Cardiac muscle cell (in vitro differentiated cells and primary cell): ENCODE measurements around the gene CPNE9. TPM values are rescaled to one million over a fixed set of nuclear protein-coding genes. Genes with fewer than 3 reads are reported as not detected.

Source experiments
- DNase-seq, 2 donors: peaks; one replicate each; pipeline versions ENCODE4 v3.0.0 to v3.0.0-alpha.2; 2010 to 2017; ENCODE audit warnings: low read depth in 1 of 2, low spot score in 1 of 2
- H3K27ac ChIP-seq: fragments of 200-600 bp; sonication (generic); 2 replicates; pipeline ENCODE4 v1.5.1; 2016
- H3K27me3 ChIP-seq: fragments of 200-600 bp; sonication (generic); 2 replicates; pipeline ENCODE4 v1.6.0; 2016; ENCODE audit warnings: control low read depth
- H3K36me3 ChIP-seq: fragments of 200-600 bp; sonication (generic); 2 replicates; pipeline ENCODE4 v1.5.1; 2016; ENCODE audit warnings: control low read depth
- H3K4me1 ChIP-seq: fragments of 200-600 bp; sonication (generic); 2 replicates; pipeline ENCODE4 v1.8.1; 2017; ENCODE audit warnings: low read depth, mild to moderate bottlenecking, mixed run types
- H3K4me3 ChIP-seq: fragments of 200-600 bp; sonication (generic); 2 replicates; pipeline ENCODE4 v1.5.1; 2016; ENCODE audit warnings: mild to moderate bottlenecking
- H3K9me3 ChIP-seq: fragments of 200-600 bp; sonication (generic); 2 replicates; pipeline ENCODE4 v1.5.1; 2017; ENCODE audit warnings: low read depth, mild to moderate bottlenecking, control low read depth
- CTCF ChIP-seq: IDR thresholded peaks from 2 replicates; pipeline ENCODE4 v1.5.1; 2012; ENCODE audit warnings: low read depth, mild to moderate bottlenecking, low read length
- polyA plus RNA-seq: library from polyadenylated mRNA; unstranded; fragments of >200 nt; fragmentation: Nextera tagmentation; extraction: Ambion mirVana; gene quantifications from 2 replicates; pipeline ENCODE4 v1.2.1, GENCODE V29; 2016
- total RNA-seq: library from RNA; depleted of rRNA; stranded (reverse); fragments of >200 nt; gene quantifications from 2 replicates; pipeline ENCODE4 v1.2.3, GENCODE V29; 2016

CPNE9 gene, protein sequence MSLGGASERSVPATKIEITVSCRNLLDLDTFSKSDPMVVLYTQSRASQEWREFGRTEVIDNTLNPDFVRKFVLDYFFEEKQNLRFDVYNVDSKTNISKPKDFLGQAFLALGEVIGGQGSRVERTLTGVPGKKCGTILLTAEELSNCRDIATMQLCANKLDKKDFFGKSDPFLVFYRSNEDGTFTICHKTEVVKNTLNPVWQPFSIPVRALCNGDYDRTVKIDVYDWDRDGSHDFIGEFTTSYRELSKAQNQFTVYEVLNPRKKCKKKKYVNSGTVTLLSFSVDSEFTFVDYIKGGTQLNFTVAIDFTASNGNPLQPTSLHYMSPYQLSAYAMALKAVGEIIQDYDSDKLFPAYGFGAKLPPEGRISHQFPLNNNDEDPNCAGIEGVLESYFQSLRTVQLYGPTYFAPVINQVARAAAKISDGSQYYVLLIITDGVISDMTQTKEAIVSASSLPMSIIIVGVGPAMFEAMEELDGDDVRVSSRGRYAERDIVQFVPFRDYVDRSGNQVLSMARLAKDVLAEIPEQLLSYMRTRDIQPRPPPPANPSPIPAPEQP
- total RNA-seq (not detected in 2 replicates), polyA plus RNA-seq (0.06 TPM in 1 of 2 replicates, not detected in the other)

DNA sequence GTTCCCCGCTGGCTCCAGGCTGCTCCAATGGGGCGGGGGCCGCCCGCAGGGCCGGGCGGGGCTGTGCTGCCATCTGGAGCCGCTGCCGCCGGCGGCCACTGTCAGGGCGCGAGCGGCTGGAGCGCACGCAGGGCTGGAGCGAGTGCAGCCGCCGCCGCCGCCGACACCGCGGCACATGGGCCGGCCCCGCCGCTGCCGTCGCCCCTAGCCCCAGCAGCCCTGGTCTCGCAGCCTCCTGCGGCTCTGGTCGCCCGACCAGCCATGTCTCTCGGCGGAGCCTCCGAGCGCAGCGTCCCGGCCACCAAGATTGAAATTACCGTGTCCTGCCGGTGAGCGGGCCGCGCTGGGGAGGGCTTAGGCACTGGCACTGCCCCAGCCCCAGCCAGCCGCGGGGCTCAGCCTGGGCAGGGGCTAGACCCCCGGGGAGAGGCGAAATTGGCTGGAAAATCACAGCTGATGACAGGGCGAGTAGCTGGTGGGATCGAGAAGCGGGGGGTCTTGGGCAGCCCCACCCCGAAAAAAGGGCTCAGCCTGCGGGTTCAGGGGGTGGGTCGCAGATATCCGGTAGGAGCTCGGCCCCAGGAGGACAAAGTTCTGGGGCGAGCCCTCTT, at the start of gene CPNE9:
Gene CPNE9 (plus strand): TSS at position 98 of the 611 bp plus-strand sequence. CDS start 164 bp downstream, at position 262.
- peak in 1 of 2 donors; percentile 20 for DNase-seq
- H3K9me3 ChIP-seq, result no peaks in the 10 kb centered on the region
- H3K27ac ChIP-seq, result no peak within 1 kb of the TSS
- peak within 1 kb of the TSS; percentile 26 for H3K4me3 ChIP-seq
- peaks cover 4% of the 10 kb centered on the region for H3K4me1 ChIP-seq
- H3K36me3 ChIP-seq, result no peaks in the 10 kb centered on the region
- no peak for TF ChIP-seq CTCF
- peaks cover 24% of the 10 kb centered on the region for H3K27me3 ChIP-seq

- Histone ChIP-seq H3K27me3 (no peaks in the 10 kb centered on the region), H3K36me3 (peaks cover 22% of the 10 kb centered on the region), H3K4me1 (no peaks in the 10 kb centered on the region), H3K9me3 (no peaks in the 10 kb centered on the region), H3K27ac (no peak overlapping the region), H3K4me3 (no peak overlapping the region)
- TF ChIP-seq CTCF, result no peak
- DNase-seq, result no peak
Measured at GRCh38 chr3:9659849-9660248, 43.8 kb upstream of the CPNE9 start.

DNA sequence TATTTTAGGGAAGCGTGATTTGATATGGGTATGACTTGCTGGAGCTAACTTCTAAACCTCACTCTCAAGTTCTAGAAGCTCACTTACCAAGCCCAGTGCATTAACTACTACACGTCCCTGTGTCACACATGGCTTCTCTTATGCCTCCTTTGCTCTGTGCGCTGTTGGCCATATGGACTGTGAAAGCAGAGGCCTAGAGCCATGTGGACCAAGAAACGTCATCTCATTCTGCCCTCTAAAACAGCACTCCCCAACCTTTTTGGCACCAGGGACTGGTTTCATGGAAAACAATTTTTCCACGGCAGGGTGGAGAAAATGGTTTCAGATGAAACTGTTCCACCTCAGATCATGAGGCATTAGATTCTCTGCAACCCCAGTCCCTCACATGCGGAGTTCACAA, 42.7 kb upstream of the CPNE9 start:
- H3K9me3 ChIP-seq, result no peaks in the 10 kb centered on the region
- H3K27ac ChIP-seq, result no peak overlapping the region
- DNase-seq, result no peak
- H3K4me3 ChIP-seq, result no peak overlapping the region
- peaks cover 21% of the 10 kb centered on the region for H3K36me3 ChIP-seq
- no peaks in the 10 kb centered on the region for H3K4me1 ChIP-seq
- no peak for TF ChIP-seq CTCF
- no peaks in the 10 kb centered on the region for H3K27me3 ChIP-seq

DNA sequence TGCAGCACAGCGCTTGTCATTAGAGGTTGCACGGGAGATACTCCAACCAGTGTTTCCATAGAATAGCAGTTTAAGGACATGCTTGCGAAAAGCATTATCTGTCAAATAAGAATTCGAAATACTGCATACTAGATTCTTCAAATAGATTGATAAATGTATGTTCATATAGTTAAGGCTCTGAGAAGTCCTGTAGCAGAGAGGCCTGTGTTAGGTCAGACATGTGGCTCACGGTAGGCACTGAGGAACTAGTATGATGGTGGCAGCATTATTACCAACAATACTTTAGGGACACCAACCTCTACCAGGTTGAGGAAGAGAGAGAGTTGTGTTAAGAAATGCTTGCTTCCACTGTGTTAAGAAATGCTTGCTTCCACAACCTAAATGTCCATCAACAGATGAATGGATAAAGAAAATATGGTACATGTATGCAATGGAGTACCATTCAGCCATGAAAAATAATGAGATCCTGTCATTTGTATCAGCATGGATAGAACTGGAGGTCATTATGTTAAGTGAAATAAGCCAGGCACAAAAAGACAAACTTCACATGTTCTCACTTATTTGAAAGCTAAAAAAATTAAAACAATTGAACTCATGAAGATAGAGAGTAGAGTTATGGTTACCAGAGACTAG, 39.4 kb upstream of the CPNE9 start:
- TF ChIP-seq CTCF, result no peak
- Histone ChIP-seq H3K4me3 (no peak overlapping the region), H3K36me3 (peaks cover 19% of the 10 kb centered on the region), H3K27me3 (no peaks in the 10 kb centered on the region), H3K4me1 (no peaks in the 10 kb centered on the region), H3K27ac (no peak overlapping the region), H3K9me3 (no peaks in the 10 kb centered on the region)
- no peak for DNase-seq

DNA sequence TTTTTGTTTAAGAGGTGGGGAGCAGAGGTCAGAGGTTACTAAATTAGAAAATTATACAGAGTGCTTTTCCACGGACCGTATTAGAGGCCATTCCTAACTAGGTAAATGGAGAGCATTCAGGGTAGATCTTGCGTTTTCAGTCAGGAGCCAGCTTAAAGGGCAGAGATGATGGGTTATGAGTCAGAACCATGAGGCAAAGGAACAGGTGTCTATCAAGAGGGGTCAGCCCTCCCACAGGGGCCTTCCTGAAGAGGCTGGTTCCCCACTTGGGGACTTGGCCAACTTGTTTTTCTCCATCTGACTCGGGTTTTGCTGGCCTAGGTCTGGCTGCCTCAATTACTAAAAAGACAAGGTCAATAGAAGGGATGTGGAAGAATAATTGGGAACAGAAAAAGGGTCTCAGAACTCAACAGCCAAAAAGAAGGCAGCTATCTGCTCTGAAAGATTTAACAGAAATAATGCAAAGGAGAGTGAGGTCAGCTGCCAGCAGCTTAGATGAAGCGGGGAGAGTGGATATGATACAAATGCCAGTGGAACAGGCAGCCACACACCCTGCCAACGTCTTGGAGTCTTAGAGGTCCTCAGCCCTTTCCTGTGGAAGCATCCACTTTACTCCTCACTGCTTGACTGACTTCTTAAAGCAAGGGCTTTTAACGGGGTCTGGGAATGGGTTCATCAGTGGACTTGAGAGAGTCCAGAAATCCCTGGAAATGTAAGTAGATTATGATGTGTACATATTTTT, 36.8 kb upstream of the CPNE9 start:
- H3K36me3 ChIP-seq, result peaks cover 38% of the 10 kb centered on the region
- no peak overlapping the region for H3K27ac ChIP-seq
- no peak overlapping the region for H3K4me3 ChIP-seq
- no peaks in the 10 kb centered on the region for H3K4me1 ChIP-seq
- H3K27me3 ChIP-seq, result no peaks in the 10 kb centered on the region
- DNase-seq, result no peak
- no peak for TF ChIP-seq CTCF
- no peaks in the 10 kb centered on the region for H3K9me3 ChIP-seq
